Cardiac fibroblast (primary cell): ENCODE data around the gene TEX14.
"Not testable (repeated sequence)": the region's sequence is repeated elsewhere in the genome, so short reads cannot be mapped to it uniquely, and the experiment has no call there.

ENCODE experiments used
- DNase-seq, 2 donors: peaks; one replicate each; pipeline versions ENCODE4 v3.0.0 to v3.0.0-alpha.2; 2010; ENCODE audit warnings: low read depth in 2 of 2
- H3K4me3 ChIP-seq, 2 donors: replicated peaks in 1 of 2; 1 replicate in 1 of 2; 2 replicates in 1 of 2; pipeline ENCODE4 v1.5.1; 2011; ENCODE audit warnings: low read depth in 2 of 2, low read length in 2 of 2, mild to moderate bottlenecking in 2 of 2, moderate library complexity in 1 of 2
- TF ChIP-seq, protein P1 (sequence below): IDR thresholded peaks from one replicate; pipeline ENCODE4 v1.5.1; 2011; ENCODE audit warnings: low read depth, mild to moderate bottlenecking, low read length, inconsistent platforms

TEX14 gene

DNA sequence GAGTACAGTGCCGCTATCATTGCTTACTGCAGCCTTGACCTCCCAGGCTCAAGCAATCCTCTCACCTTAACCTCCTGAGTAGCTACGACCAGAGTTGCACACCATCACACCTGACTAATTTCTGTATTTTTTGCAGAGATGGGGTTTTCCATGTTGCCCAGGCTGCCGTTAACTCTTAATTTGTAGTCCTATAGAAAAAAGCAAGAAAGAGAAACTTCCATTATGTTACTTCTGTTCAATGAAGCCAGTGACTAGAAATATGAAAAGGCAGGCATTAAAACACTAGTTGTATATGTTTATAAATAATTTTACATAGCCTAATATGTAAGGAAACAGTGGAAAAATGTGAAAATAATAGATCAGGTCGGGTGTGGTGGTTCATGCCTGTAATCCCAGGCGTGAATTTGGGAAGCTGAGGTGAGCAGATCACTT lies 10.2 kb upstream of the TEX14 start:
- no peak for DNase-seq
- H3K4me3 ChIP-seq, result no peak overlapping the region
- TF ChIP-seq, protein P1, sequence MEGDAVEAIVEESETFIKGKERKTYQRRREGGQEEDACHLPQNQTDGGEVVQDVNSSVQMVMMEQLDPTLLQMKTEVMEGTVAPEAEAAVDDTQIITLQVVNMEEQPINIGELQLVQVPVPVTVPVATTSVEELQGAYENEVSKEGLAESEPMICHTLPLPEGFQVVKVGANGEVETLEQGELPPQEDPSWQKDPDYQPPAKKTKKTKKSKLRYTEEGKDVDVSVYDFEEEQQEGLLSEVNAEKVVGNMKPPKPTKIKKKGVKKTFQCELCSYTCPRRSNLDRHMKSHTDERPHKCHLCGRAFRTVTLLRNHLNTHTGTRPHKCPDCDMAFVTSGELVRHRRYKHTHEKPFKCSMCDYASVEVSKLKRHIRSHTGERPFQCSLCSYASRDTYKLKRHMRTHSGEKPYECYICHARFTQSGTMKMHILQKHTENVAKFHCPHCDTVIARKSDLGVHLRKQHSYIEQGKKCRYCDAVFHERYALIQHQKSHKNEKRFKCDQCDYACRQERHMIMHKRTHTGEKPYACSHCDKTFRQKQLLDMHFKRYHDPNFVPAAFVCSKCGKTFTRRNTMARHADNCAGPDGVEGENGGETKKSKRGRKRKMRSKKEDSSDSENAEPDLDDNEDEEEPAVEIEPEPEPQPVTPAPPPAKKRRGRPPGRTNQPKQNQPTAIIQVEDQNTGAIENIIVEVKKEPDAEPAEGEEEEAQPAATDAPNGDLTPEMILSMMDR, result no peak

DNA sequence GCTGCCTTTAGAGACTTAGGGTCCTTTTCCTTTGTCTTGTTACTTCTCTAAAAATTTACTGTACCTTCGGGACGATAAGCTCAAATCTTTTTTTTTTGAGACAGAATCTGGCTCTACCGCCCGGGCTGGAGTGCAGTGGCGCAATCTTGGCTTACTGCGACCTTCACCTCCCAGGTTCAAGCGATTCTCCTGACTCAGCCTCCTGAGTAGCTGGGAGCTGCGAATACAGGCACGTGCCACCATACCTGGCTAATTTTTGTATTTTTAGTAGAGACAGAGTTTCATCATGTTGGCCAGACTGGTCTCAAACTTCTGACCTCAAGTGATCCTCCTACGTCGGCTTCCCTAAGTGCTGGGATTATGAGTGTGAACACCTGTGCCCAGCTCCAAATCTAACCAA lies 7.9 kb upstream of the TEX14 start:
- no peak overlapping the region for H3K4me3 ChIP-seq
- TF ChIP-seq, protein P1, result no peak

DNA sequence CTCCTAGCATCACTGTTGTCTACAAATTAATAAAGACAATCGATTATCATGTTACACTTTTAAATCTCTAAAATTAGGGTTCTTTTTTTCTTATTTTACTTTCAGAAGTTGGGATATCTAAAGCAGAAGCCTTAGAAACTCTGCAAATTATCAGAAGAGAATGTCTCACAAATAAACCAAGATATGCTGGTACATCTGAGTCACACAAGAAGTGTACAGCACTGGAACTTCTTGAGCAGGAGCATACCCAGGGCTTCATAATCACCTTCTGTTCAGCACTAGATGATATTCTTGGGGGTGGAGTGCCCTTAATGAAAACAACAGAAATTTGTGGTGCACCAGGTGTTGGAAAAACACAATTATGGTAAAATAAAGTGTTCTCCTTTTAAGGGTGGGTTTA lies 3.0 kb upstream of the TEX14 start:
- no peak overlapping the region for H3K4me3 ChIP-seq
- DNase-seq, result no peak
- TF ChIP-seq, protein P1, result no peak

More for the DNA sequence above, 7.9 kb upstream of the TEX14 start:
- no peak for DNase-seq

DNA sequence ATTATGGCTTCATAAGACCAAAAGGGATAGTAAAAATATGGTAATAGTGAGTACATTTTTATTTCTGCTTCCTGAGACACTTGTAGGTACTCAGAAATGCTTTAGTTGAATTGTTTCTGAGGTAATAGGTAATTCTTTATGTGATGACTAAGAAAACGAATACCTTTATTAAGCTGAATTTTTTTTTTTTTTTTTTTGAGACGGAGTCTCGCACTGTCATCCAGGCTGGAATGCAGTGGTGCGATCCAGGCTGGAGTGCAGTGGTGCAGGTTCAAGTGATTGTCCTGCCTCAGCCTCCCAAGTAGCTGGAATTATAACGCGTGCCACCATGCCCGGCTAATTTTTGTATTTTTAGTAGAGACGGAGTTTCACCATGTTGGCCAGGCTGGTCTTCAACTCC lies 2.5 kb upstream of the TEX14 start:
- no peak overlapping the region for H3K4me3 ChIP-seq
- no peak for DNase-seq
- TF ChIP-seq, protein P1, result no peak

DNA sequence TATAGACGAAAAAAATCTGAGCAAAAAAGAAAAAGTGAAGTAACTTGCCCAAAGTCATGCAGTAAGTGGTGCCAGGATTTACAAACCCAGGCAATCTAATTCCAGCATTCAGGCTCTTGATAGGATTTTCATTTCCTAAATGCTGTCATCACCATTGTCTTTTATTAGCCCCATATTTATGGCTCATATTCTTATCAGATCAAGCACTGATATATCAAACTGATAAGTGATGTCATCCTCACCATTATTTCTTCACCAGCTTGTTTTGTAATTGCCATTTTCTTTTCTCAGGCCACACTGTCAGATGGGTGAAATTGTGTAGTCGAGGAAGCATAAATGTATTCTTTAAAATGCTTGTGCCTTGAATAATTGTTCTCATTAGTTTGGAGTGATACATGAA lies 1.9 kb upstream of the TEX14 start:
- no peak overlapping the region for H3K4me3 ChIP-seq
- no peak for DNase-seq
- TF ChIP-seq, protein P1, result no peak

DNA sequence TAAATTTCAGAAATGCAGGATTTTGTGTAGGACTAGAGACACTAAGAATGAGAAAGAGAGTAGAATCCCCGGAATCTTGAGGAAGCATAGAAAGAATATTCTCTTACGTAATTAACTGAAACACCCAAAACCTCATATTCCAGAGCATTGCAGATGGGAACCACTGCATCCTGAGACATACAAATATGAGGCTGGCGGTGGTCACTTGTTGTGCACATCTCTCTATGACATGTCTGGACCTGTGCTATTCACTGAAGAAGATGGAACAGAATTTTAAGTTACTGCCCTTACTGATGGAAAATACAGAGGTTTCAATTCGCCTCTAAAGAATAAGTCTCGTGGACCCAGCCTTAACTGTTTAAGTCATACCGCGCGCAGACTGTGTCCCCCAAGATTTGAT lies 1.4 kb upstream of the TEX14 start:
- DNase-seq, result peak in 1 of 2 donors; percentile 12
- H3K4me3 ChIP-seq, result peak overlapping the region; percentile 74 to 88
- TF ChIP-seq, protein P1, result no peak

DNA sequence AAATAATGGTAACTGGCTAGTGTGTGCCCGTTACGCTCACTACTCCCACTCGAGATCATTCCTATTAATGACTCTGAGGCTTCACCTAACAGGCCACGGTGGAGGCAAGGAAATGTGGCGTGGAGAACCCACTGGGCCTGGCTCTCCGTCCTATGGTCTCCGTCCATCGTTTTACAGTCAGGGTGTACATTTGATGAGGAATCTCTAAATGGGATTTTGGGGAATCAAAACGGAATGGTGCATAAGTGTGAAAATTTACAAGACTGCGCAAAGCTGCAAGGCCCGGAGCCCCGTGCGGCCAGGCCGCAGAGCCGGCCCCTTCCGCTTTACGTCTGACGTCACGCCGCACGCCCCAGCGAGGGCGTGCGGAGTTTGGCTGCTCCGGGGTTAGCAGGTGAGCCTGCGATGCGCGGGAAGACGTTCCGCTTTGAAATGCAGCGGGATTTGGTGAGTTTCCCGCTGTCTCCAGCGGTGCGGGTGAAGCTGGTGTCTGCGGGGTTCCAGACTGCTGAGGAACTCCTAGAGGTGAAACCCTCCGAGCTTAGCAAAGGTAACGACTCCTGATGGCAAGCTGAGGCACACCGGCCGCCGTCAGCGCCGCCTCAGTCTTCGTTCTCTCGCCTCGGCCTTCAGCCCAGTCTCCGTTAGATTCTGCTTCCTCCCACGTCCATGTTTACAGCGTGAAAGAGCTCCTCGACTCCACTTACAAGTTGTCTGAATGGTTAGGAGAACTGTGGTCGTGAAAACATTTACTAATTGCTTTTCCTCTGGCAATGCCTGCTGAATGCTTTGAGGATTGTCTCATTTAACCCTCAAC lies 602 bp upstream of the TEX14 start, which contains the start of gene RAD51C:
RAD51C (plus strand) TSS at position 364 of the 817 bp plus-strand sequence; CDS start at position 406, 42 bp downstream.
- TF ChIP-seq, protein P1, result no peak
- DNase-seq, result peak; percentile 89 to 91
- H3K4me3 ChIP-seq, result peak within 1 kb of the TSS; percentile 74 to 88

DNA sequence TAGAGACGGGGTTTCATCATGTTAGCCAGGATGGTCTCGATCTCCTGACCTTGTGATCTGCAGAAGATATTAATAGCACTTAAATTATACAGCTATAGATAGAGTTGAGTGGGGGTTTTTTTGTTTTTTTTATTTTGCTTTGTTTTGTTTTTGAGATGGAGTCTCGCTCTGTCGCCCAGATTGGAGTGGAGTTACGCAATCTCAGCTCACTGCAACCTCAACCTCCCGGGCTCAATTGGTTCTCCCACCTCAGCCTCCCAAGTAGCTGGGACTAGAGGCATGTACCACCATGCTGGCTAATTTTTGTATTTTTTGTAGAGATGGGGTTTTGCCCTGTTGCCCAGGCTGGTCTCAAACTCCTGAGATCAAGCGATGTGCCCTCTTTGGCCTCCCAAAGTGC lies 1.8 kb downstream of the TEX14 start:
- DNase-seq, H3K4me3 ChIP-seq: not testable (repeated sequence)
